Left lung (tissue), 10 donors: ENCODE measurements around the gene STARD3NL. TPM values are rescaled to one million over a fixed set of nuclear protein-coding genes. Genes with fewer than 3 reads are reported as not detected.

Experiments
- ATAC-seq: fragments of 200-7000 bp; cut with Tn5 transposase; one replicate; pipeline ENCODE4 v1.9.1; 2020; ENCODE audit warnings: moderate library complexity
- DNase-seq, 4 donors: peaks; one replicate each; pipeline ENCODE4 v3.0.0-alpha.2; 2013 to 2020
- H3K27ac ChIP-seq, 2 donors: fragments of 200-600 bp; sonication (generic) in 1 of 2; one replicate each; pipeline versions ENCODE4 v1.5.0 to v1.8.0; 2020 to 2021
- H3K27me3 ChIP-seq, 2 donors: fragments of 200-600 bp; sonication (generic) in 1 of 2; one replicate each; pipeline versions ENCODE4 v1.5.0 to v1.8.0; 2020 to 2021
- H3K36me3 ChIP-seq, 2 donors: fragments of 200-600 bp; sonication (generic) in 1 of 2; one replicate each; pipeline versions ENCODE4 v1.5.0 to v1.8.0; 2020 to 2021
- H3K4me1 ChIP-seq, 2 donors: fragments of 200-600 bp; one replicate each; pipeline ENCODE4 v1.8.0; 2021
- H3K4me3 ChIP-seq, 2 donors: fragments of 200-600 bp; sonication (generic) in 1 of 2; one replicate each; pipeline versions ENCODE4 v1.5.0 to v1.8.0; 2020 to 2021; ENCODE audit warnings: mild to moderate bottlenecking in 1 of 2
- H3K9me3 ChIP-seq, 2 donors: fragments of 200-600 bp; sonication (generic) in 1 of 2; one replicate each; pipeline versions ENCODE4 v1.5.0 to v1.8.0; 2020 to 2021
- intact Hi-C, 2 donors: fragments of 100-400 bp; cut with DNase I; formaldehyde crosslinking; loops; one replicate each; pipeline versions ENCODE4 v1.11.2 to v1.14.2; 2022
- polyA plus RNA-seq, 6 donors: library from polyadenylated mRNA; unstranded; fragments of 120-200 nt; gene quantifications; one replicate each; pipeline ENCODE4 v1.2.1, GENCODE V29; 2013; ENCODE audit not compliant: insufficient read length in 6 of 6
- total RNA-seq, 2 donors: library from RNA; stranded (reverse); fragmentation: NEBNext Ultra II Directional; extraction: Animal tissue kit (Norgen Biotek cat#: 25700); gene quantifications; one replicate each; pipeline ENCODE4 v1.2.1, GENCODE V29; 2021
- TF ChIP-seq, protein P1 (sequence below), 2 donors: fragments of 200-600 bp; sonication (generic) in 1 of 2; IDR thresholded peaks; one replicate each; pipeline versions ENCODE4 v1.5.0 to v1.8.0; 2021; ENCODE audit warnings: antibody characterized with exemption in 2 of 2
- donor health status: DM: no; HTN: yes; CAD: no.
- donor health status: DM: no; HTN: no; CAD: no.

Gene STARD3NL
- total and polyA plus RNA-seq, 8 donors = 52.6 to 63.9 (median 56.3) TPM

DNA sequence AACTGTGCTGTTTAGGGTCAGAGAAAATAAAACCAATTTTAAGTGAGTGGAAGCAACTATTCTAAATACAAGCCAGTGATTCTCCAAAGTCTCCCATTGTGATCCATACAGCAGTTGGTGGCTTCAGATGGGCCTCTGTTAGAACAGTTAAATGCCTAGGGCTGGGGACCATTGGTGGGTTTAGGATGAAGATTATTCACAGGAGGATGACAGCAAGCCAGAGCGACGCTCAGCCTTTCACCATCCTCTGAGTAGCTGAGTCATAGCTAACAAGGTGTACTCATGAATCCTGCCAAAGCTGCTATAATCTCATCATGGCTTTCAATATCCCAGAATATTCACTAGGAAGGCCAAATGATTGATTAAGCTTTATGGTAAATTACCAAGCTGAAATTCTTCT, 39.6 kb downstream of the STARD3NL start:
- intact Hi-C loops = no loop called here
- H3K27ac ChIP-seq = peak overlapping the region in 1 of 2 donors; percentile 46
- H3K4me3 ChIP-seq = no peak overlapping the region
- H3K4me1 ChIP-seq = peaks cover 0 to 33% of the 10 kb centered on the region in 2 donors
- H3K36me3 ChIP-seq = peaks cover 0 to 59% of the 10 kb centered on the region in 2 donors
- H3K9me3 ChIP-seq = no peaks in the 10 kb centered on the region
- no peak for DNase-seq
- no peaks in the 10 kb centered on the region for H3K27me3 ChIP-seq
- TF ChIP-seq, protein P1, sequence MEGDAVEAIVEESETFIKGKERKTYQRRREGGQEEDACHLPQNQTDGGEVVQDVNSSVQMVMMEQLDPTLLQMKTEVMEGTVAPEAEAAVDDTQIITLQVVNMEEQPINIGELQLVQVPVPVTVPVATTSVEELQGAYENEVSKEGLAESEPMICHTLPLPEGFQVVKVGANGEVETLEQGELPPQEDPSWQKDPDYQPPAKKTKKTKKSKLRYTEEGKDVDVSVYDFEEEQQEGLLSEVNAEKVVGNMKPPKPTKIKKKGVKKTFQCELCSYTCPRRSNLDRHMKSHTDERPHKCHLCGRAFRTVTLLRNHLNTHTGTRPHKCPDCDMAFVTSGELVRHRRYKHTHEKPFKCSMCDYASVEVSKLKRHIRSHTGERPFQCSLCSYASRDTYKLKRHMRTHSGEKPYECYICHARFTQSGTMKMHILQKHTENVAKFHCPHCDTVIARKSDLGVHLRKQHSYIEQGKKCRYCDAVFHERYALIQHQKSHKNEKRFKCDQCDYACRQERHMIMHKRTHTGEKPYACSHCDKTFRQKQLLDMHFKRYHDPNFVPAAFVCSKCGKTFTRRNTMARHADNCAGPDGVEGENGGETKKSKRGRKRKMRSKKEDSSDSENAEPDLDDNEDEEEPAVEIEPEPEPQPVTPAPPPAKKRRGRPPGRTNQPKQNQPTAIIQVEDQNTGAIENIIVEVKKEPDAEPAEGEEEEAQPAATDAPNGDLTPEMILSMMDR (IDR thresholded peaks at IDR 0.05) = no peak
- no peak for ATAC-seq

GRCh38 chr7:38220452-38220851, 42.4 kb downstream of the STARD3NL start:
- Histone ChIP-seq H3K27ac (no peak overlapping the region), H3K27me3 (no peaks in the 10 kb centered on the region), H3K4me3 (no peak overlapping the region), H3K9me3 (no peaks in the 10 kb centered on the region), H3K36me3 (peaks cover 0 to 58% of the 10 kb centered on the region in 2 donors), H3K4me1 (peaks cover 0 to 36% of the 10 kb centered on the region in 2 donors)
- TF ChIP-seq, protein P1 (IDR thresholded peaks at IDR 0.05) = no peak
- intact Hi-C loops = loop anchor here in 1 of 2 donors (5.0 to 10.0 kb wide), 2 partner anchors 113 to 114 kb away; no protein-coding TSS in a partner anchor
- DNase-seq = no peak
- ATAC-seq = no peak

DNA sequence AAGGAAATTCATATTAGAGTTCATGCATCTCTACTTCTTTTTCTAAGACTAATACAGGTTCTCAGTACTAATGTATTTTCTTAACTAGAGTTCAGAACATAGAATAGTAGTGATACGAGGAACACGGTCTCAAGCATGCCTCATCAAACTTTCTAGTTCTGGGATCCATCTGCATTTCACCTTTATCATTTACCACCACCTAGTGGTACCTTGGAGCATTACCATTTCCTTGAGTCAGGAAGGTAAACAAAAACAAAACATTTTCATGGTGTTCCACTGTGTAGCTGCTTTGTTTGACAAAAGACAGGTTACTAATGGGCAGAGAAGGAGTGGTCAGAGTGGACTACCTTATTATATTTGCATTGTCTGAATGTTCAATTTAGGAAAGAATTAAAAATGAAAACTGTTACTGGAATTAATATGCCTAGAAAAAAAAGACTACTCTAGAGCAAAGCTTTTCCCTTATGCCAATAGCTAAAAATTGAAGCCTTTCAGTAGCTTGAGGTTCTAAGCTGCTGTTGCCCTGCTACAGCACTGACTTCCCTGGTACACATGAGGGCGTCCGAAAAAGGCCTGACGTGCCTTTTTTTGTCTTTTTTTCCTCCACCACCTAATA, 44.5 kb downstream of the STARD3NL start:
- no peaks in the 10 kb centered on the region for H3K27me3 ChIP-seq
- TF ChIP-seq, protein P1 (IDR thresholded peaks at IDR 0.05) = peak; percentile 75 to 78
- H3K9me3 ChIP-seq = no peaks in the 10 kb centered on the region
- peaks cover 0 to 58% of the 10 kb centered on the region in 2 donors for H3K36me3 ChIP-seq
- ATAC-seq (peak; percentile 94), DNase-seq (peak in 2 of 4 donors; percentile 41 to 65)
- H3K27ac ChIP-seq = peak overlapping the region in 1 of 2 donors; percentile 29
- H3K4me1 ChIP-seq = peaks cover 0 to 22% of the 10 kb centered on the region in 2 donors
- intact Hi-C loops = loop anchor here in 1 of 2 donors (5.0 to 10.0 kb wide), 2 partner anchors 112 to 115 kb away; no protein-coding TSS in a partner anchor
- no peak overlapping the region for H3K4me3 ChIP-seq

DNA sequence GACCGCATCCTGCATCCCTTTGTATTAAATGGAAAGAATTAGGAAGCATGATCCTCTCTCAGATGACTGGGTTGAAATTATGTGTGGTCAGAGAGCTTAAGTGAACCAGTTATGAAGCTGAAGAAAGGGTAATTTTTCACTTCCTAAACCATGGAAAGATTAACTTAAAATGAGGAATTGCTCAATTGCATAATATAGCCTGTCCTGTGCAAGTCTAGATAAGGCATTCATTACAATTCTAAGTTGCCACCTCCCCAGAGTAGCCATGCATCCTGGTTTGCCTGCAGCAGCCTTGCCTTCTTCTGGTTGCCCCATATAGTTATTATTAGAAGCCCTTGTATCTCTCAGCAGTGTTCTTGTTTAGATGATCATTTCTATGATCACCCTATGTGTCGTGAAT, 45.3 kb downstream of the STARD3NL start:
- ATAC-seq (no peak), DNase-seq (no peak)
- intact Hi-C loops = loop anchor here in 1 of 2 donors (5.0 to 10.0 kb wide), 2 partner anchors 111 to 116 kb away; no protein-coding TSS in a partner anchor
- H3K4me3 ChIP-seq = no peak overlapping the region
- peaks cover 0 to 55% of the 10 kb centered on the region in 2 donors for H3K36me3 ChIP-seq
- H3K4me1 ChIP-seq = peaks cover 0 to 22% of the 10 kb centered on the region in 2 donors
- no peaks in the 10 kb centered on the region for H3K27me3 ChIP-seq
- no peaks in the 10 kb centered on the region for H3K9me3 ChIP-seq
- TF ChIP-seq, protein P1 (IDR thresholded peaks at IDR 0.05) = no peak
- peak overlapping the region in 1 of 2 donors; percentile 29 for H3K27ac ChIP-seq

- Histone ChIP-seq H3K4me1 (peaks cover 0 to 22% of the 10 kb centered on the region in 2 donors), H3K36me3 (peaks cover 0 to 53% of the 10 kb centered on the region in 2 donors)
- no peak for ATAC-seq
These were observed 46.3 kb downstream of the STARD3NL start for GRCh38 chr7:38224392-38224791.

More at GRCh38 chr7:38224392-38224791, 46.3 kb downstream of the STARD3NL start:
- Histone ChIP-seq H3K27me3 (no peaks in the 10 kb centered on the region), H3K27ac (no peak overlapping the region), H3K9me3 (no peaks in the 10 kb centered on the region), H3K4me3 (no peak overlapping the region)
- DNase-seq = no peak
- TF ChIP-seq, protein P1 (IDR thresholded peaks at IDR 0.05) = no peak
- intact Hi-C loops = loop anchor here in 1 of 2 donors (5.0 to 10.0 kb wide), 2 partner anchors 110 to 117 kb away; no protein-coding TSS in a partner anchor
